ENCODE data around the gene PDIA5. TPM values are rescaled to one million over a fixed set of nuclear protein-coding genes. Genes with fewer than 3 reads are reported as not detected.
"Not testable (repeated sequence)": the region's sequence is repeated elsewhere in the genome, so short reads cannot be mapped to it uniquely, and the experiment has no call there.

PDIA5 gene
- total RNA-seq, 1 experiment from 2014 or later = 24.3 TPM

DNA sequence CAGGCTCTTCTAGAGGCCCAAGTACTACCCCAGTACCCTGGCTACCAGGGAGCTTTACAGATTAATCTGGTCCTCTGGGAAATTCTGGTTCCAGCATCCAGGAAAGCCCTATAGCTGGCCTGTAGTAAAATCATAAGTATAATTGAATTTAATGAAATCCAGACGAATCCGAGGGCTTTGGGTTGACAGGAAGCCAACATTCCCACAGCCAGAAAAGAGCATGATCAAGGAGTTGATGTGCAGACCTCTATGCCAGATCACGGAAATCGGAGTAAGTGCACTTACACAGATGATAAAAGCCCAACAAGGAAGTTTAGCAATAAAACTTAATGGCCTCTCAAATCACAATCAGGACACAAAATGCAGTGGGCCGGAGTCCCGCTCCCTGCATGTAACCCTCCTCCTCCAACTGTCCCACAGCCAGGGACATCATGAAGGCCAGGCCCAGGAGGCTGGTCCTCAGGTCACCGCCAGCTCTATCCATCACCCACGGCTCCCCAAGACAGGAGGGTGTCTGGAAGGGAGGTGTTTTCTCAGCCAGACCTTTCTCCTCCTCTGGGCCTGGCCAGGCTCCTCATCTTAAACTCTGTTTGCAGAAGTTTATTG, 72.1 kb downstream of the PDIA5 start:
- DNase-seq = no peak
- Histone ChIP-seq H3K36me3 (peaks cover 29% of the 10 kb centered on the region), H3K27me3 (no peaks in the 10 kb centered on the region), H3K9me3 (no peaks in the 10 kb centered on the region), H3K4me3 (no peak overlapping the region)

DNA sequence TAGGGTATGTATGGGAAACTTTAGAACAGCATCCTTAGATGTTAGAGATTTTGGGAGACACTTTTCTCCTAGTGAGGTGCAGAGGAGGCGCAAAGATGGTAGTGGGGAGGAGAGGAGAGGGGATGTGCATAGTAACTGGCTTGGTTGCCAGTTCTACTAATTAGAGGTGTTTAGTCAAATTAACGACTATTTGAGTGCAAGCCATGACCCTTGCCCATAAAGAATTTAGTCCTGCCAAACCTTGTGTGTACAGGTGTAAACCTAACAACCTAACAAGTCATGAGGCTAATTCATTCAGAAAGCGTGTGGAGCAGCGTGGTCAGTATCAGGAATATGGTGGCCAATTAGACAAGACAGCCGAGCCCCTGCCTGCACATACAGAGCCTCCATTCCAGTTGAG, 72.7 kb downstream of the PDIA5 start:
- Histone ChIP-seq H3K4me3 (no peak overlapping the region), H3K9me3 (no peaks in the 10 kb centered on the region), H3K36me3 (peaks cover 30% of the 10 kb centered on the region), H3K27me3 (no peaks in the 10 kb centered on the region)
- no peak for DNase-seq

DNA sequence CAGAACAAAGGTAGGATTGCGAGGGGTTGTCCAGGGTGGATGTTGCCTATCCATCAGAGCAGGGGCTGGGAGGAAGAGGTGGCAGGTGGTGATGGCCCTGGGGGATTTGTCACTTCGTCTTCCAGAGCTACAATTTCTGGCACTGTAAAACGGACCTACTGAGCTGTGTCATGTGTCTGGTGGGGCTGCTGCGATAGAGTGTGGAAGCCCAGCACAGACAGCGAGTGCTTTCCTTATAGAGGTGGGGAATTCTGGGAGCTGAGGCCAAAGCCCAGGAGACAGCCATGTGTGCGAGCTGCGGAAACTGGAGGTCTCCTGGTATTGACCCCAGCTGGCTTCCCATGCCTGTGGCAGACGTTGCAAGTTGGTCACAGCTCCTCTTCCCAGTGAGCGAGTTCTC, 73.7 kb downstream of the PDIA5 start:
- peaks cover 32% of the 10 kb centered on the region for H3K36me3 ChIP-seq

DNA sequence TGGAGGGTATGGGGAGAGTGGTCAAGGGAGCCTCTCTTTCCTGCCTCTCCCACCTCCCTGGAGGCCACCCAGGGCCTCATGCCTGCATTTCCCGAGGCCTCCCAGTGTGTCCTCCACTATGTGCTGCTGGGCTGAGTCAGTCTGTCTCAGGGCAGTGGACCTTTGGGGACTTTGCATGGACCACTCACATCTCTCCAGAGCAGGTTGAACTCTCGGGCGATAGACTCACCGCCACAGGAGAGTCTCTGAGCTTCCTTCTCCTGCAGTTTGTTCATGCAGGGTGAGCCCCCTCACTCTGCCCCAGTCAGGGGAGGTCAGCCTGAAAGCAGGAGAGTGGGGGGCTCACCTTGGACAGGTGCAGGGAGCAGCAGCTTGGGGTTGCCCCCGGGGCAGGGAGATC, 74.5 kb downstream of the PDIA5 start:
- no peaks in the 10 kb centered on the region for H3K27me3 ChIP-seq
- no peak for DNase-seq
- no peaks in the 10 kb centered on the region for H3K9me3 ChIP-seq
- no peak overlapping the region for H3K4me3 ChIP-seq
- peaks cover 35% of the 10 kb centered on the region for H3K36me3 ChIP-seq

More for the DNA sequence above, 73.7 kb downstream of the PDIA5 start:
- Histone ChIP-seq H3K9me3 (no peaks in the 10 kb centered on the region), H3K4me3 (no peak overlapping the region), H3K27me3 (no peaks in the 10 kb centered on the region)
- DNase-seq = no peak

DNA sequence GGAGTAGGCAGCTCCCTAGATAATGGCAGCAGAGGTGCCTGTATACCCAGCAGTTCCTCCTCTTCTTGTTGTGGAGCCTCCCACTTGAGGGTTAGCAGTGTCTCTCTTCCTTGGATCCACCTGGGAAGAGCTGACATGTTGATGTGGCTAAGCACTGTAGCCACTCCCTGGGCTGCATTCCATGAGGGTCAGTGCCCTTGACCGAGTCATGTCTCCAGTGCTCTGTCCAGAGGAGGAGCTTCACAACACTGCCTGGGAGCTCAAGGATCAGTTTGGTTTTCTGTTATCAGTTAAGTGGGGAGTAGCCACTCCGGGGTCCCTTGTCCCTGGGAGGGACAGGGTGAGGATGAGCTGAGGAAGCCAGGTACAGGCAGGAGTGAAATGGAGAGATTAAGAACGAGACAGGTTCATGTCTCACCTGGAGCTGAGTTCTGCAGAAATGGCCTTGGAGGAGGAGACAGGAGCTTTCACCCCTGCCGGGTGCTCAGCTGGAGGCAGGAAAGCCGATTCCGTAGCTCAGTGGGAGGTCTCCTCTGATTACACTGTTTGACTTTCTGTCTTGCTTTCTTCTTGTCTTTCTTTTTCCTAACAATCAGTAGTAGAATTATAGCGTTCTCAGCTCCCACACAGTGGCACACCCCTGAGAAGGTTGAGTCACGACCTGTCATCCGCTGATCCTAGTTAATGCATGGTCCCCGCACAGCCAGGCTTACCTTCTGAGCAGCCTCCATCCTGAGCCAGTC, 77.0 kb downstream of the PDIA5 start:
- H3K4me3 ChIP-seq = no peak overlapping the region
- peaks cover 46% of the 10 kb centered on the region for H3K36me3 ChIP-seq
- peak; percentile 63 for DNase-seq
- no peaks in the 10 kb centered on the region for H3K9me3 ChIP-seq
- no peaks in the 10 kb centered on the region for H3K27me3 ChIP-seq

DNA sequence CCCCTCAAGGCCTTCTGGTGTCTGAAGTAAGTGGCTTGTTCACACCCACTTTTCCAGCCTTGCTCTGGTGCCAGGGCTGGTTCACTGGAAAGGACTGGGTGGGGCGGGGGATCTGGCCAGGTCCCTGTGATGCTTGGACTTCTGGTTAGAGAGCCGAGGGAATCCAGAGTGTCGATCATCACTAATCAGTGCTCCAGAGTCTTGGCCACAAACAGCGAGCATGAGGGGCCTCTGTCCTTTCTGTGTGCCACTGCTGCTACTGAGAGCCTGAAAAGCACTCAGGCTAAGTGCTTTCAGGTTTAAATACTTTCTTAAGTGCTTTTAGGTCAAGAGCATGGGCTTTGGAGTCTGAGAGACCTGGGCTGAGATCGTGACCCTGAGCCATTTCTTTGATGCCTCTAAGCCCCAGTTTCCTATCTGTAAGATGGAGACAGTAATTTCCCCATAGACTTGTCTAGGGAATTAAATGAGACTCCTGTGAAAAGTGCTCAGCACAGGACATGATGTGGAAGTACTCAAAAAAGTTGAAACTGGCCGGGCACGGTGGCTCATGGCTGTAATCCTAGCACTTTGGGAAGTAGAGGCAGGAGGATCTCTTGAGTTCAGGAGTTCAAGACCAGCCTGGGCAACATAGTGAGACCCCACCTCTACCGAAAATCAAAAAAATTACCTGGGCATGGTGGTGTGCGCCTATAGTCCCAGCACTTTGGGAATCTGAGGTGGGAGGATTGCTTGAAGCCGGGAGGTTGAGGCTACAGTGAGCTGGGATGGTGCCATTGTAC, 81.1 kb downstream of the PDIA5 start:
- H3K4me3 ChIP-seq = no peak overlapping the region
- H3K36me3 ChIP-seq = peaks cover 67% of the 10 kb centered on the region

DNA sequence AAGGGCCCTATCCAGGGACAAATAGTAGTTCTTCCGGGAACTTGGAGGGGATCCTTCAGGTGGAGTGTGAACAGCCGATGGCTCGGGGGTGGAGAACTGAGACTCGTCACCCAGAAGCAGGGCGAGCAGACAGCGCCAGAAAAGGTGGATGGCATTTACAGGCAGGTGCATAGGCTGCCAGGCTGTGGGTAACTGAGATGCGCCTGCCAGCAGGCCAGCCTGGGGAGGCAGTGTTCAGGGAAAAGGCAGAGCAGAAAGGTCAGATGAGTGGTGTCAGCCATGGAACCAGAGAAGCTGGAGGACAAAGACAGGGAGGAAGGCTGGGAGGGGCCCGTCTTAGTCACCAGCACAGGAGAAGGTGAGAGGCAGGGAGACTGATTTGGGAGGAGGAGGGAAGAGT, 81.9 kb downstream of the PDIA5 start:
- no peak overlapping the region for H3K4me3 ChIP-seq
- no peaks in the 10 kb centered on the region for H3K27me3 ChIP-seq
- no peak for DNase-seq
- H3K36me3 ChIP-seq = peaks cover 74% of the 10 kb centered on the region
- no peaks in the 10 kb centered on the region for H3K9me3 ChIP-seq

More for the DNA sequence above, 81.1 kb downstream of the PDIA5 start:
- H3K27me3 ChIP-seq = no peaks in the 10 kb centered on the region
- no peaks in the 10 kb centered on the region for H3K9me3 ChIP-seq
- no peak for DNase-seq

DNA sequence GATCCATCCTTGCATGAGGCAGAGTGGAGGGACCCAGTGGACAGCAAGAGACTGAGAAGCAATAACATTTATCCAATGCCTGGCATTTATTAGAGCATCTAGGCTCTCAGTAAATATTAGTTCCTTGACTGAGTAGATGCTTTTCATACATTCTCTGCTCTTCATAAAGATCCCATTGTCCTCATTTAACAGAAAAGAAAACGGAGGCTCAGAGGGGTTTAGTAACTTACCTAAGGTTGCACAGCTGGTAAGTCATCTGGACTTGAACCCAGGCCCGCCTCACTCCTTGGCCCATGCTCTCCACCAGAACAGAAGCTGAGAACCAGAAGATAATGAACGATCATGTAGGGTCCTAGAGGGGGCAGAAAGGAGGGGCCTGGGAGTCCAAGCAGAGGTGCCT, 82.7 kb downstream of the PDIA5 start:
- peaks cover 75% of the 10 kb centered on the region for H3K36me3 ChIP-seq

DNA sequence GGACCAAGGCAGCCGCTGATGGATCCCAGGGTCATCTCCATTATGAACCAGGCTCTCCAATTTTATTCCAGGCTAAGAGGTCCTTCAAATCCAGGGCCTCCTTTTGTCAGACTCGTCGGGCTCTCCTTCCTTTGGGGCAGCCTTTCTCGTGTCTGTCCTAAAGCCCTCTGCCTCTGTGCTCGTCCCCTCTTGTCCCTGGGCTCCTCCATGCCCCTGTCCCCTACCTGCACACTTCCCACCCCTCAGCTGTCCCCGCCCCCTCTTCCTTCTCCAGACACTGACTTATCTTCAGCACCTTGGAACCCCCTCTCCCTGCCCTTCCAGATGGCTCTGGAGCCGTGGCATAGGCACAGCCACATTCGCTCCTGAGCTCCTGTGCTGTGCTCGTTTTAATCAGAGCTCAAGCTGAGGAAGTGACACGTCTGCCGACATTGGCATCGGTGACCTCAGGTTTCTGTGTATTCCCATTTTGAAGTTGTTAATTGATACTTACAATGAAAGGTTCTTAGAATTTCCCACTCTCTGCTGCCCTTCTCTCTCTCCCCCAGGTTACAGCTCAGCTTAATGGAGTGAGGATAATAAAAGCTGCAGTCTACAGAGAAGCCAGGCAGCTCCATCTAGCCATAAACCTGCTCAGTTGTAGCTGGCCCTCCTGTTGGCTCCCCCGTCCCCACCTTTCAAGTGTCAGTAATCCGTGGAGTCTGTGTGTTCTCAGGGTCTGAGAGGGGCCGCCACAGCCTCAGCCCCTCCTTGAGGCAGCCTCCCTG, 83.8 kb downstream of the PDIA5 start:
- Histone ChIP-seq H3K27me3 (no peaks in the 10 kb centered on the region), H3K9me3 (no peaks in the 10 kb centered on the region), H3K36me3 (peaks cover 73% of the 10 kb centered on the region), H3K4me3 (no peak overlapping the region)
- DNase-seq = no peak

More for the DNA sequence above, 82.7 kb downstream of the PDIA5 start:
- DNase-seq = no peak
- Histone ChIP-seq H3K9me3 (no peaks in the 10 kb centered on the region), H3K4me3 (no peak overlapping the region), H3K27me3 (no peaks in the 10 kb centered on the region)

DNA sequence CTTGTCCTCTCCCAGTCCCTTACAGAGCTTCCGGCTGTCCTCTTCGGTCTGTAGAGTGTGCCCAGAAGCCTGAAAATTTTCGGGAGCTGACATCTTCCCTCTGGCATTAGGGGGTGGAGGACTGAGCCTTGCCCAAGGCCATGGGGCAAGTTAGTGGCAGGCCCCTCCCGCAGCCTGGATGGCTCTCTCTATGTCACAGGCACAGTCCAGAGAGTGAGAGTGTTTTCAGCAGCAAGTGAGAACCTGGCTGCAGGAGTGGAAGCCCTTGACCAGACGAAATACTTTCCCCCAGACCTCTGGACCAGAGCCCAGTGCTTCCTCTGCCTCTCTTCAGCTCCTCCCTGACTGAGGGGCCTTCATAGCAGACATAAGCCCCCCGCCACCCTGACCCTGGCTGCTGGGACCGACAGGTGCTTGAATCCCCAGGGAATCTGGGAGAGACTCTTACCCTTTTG, 84.5 kb downstream of the PDIA5 start:
- Histone ChIP-seq H3K4me3 (no peak overlapping the region), H3K36me3 (peaks cover 72% of the 10 kb centered on the region), H3K27me3 (no peaks in the 10 kb centered on the region), H3K9me3 (no peaks in the 10 kb centered on the region)
- DNase-seq = no peak

DNA sequence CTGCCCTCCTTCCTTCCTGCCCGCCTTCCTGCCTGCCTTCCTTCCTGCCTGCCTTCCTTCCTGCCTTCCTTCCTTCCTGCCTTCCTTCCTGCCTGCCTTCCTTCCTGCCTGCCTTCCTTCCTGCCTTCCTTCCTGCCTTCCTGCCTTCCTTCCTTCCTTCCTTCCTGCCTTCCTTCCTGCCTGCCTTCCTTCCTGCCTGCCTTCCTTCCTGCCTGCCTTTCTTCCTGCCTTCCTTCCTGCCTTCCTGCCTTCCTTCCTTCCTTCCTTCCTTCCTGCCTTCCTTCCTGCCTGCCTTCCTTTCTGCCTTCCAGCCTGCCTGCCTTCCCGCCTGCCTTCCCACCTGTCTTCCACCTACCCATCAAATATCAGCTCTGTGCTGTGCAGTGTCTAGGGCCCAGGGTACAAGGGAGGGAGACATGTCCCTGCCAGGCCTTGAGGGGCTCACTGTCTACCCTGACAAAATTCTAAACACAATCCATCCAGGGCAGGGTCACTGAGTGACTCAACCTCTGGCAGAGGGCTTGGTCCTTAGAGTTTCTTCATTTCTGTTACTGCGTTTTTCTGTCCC, 85.1 kb downstream of the PDIA5 start:
- not testable (repeated sequence) for H3K4me3 ChIP-seq, DNase-seq, H3K9me3 ChIP-seq, H3K27me3 ChIP-seq
- peaks cover 66% of the 10 kb centered on the region for H3K36me3 ChIP-seq

DNA sequence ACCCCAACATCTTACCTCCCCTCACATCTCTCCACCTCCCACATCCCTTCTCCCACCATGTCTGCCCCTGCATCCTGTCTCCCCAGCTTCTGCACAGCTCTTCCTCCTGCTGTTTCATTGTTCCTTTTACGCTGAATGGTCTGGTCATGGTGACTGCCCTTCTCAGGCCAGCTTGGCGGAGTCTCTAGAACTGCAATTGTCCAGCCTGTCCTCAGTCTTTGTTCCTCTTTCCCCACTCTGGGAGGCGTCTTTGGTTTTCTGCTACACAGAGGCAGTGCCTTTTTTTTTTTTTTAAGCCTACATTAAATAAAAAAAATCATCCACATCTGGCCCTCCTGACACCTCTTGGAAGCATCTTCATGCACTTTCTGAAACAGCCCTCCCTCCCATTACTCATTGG, 85.9 kb downstream of the PDIA5 start:
- no peak overlapping the region for H3K4me3 ChIP-seq
- H3K36me3 ChIP-seq = peaks cover 62% of the 10 kb centered on the region
- no peaks in the 10 kb centered on the region for H3K9me3 ChIP-seq
- no peaks in the 10 kb centered on the region for H3K27me3 ChIP-seq
- DNase-seq = no peak

DNA sequence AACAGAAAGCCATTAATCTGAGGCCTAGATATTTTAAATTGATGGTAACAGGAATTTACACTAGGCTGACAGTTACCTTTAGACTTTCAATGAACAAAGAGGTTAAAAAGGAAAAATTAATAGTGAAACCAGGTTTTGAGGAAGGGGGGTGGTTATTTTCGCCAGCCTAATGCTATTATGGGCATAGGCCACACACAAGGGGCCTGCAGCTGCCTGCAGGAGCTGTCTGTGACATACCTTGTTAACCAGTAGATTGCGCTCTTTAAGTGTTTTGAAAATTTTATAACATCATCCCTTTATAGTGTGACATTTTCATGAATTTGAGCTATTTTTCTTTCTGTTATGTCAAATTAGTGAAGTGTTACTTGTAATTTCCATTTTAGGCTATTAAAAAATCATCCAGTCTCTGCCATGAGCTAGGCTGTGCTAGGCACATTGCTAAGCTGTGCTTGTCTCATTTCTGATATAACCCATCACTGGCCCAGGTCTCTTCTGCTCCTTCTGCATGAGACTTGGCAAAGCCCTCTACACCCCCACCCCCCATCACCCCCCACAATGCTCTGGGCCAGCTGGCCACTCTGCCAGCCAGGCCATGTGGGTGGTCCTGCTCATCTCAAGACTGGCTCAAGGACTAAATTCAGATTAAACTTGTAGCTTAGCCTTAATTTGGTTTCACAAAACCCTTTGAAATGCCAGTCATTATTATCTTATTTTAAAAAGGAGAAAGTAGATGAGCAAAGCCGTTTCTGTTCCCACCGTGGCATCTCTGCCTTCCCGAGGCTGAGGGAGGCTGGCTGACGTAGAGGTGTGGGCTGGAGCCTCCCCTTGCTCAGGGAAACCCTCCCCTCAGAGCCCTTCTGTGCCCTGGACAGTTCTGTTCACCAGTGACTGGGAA, 86.5 kb downstream of the PDIA5 start:
- Histone ChIP-seq H3K4me3 (no peak overlapping the region), H3K9me3 (no peaks in the 10 kb centered on the region), H3K36me3 (peaks cover 60% of the 10 kb centered on the region), H3K27me3 (no peaks in the 10 kb centered on the region)
- no peak for DNase-seq

DNA sequence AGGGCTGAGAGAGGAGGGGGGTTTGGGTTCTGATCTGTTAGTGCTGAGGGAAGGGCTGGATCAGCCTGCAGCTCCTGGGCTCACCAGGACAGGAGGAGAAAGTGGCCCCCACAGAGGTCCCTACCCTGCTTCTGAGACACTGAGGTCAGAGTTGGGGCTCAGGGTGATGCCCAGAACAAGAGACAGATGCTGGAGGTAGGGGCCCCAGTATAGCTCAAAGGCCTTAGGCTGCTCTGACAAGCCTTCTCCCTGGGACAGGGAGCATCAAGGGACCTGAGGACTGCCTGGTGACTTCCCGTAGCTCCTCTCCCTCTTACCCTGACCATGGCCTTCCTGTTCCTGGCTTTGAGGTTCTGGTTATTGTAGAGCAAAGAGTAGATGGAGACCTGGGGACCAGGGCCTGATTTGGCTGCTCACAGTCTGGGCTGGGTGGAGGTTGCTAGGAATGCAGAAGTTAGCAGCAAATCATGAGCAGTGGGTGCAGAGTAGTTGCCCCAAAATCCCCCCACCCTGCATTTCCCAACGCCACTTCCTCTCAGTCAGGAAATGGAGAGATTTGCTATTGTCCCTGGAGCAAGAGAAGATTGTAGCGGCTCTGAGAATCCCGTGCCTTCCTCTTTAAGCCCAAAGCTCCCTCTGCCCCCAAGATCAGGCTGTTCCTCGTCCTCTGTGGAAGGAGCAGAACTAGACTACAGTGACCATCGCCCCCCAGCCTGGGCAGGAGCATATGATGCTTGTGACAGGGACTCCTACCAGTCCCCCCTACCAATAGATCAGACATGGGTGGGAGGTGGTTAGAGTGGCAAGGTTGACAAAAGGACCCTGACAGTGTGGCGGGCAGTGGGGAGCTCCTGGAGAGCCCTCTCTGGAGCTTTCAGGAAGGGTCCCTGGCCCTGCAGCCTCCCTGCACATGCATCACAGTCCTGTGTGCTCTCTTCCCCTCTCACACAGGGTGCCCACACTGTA, 87.5 kb downstream of the PDIA5 start:
- H3K9me3 ChIP-seq = no peaks in the 10 kb centered on the region
- no peaks in the 10 kb centered on the region for H3K27me3 ChIP-seq
- DNase-seq = no peak
- H3K4me3 ChIP-seq = no peak overlapping the region
- H3K36me3 ChIP-seq = peaks cover 58% of the 10 kb centered on the region

Measured in MG63 (cell line).